Smooth muscle cell of the brain vasculature (primary cell): ENCODE results near the gene KRTAP10-1.
"Not testable (repeated sequence)": the region's sequence is repeated elsewhere in the genome, so short reads cannot be mapped to it uniquely, and the experiment has no call there.

Source experiments
- DNase-seq: peaks from one replicate; pipeline ENCODE4 v3.0.0-alpha.2; 2012; ENCODE audit warnings: low read depth, low spot score

Gene KRTAP10-1

DNA sequence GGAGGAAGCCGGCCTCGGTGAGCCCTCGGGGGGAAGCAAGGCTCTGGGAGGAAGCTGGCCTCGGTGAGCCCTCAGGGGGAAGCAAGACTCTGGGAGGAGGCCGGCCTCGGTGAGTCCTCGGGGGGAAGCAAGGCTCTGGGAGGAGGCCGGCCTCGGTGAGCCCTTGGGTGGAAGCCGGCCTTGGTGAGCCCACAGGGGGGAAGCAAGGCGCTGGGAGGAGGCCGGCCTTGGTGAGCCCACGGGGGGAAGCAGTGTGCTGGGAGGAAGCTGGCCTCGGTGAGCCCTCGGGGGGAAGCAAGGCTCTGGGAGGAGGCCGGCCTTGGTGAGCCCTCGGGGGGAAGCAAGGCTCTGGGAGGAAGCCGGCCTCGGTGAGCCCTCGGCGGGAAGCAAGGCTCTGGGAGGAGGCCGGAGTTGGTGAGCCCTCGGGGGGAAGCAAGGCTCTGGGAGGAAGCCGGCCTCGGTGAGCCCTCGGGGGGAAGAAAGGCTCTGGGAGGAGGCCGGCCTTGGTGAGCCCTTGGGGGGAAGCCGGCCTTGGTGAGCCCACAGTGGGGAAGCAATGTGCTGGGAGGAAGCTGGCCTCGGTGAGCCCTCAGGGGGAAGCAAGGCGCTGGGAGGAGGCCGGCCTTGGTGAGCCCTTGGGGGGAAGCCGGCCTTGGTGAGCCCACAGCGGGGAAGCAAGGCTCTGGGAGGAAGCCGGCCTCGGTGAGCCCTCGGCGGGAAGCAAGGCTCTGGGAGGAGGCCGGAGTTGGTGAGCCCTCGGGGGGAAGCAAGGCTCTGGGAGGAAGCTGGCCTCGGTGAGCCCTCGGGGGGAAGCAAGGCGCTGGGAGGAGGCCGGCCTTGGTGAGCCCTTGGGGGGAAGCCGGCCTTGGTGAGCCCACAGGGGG is 36.7 kb downstream of the KRTAP10-1 start:
- DNase-seq = not testable (repeated sequence)

DNA sequence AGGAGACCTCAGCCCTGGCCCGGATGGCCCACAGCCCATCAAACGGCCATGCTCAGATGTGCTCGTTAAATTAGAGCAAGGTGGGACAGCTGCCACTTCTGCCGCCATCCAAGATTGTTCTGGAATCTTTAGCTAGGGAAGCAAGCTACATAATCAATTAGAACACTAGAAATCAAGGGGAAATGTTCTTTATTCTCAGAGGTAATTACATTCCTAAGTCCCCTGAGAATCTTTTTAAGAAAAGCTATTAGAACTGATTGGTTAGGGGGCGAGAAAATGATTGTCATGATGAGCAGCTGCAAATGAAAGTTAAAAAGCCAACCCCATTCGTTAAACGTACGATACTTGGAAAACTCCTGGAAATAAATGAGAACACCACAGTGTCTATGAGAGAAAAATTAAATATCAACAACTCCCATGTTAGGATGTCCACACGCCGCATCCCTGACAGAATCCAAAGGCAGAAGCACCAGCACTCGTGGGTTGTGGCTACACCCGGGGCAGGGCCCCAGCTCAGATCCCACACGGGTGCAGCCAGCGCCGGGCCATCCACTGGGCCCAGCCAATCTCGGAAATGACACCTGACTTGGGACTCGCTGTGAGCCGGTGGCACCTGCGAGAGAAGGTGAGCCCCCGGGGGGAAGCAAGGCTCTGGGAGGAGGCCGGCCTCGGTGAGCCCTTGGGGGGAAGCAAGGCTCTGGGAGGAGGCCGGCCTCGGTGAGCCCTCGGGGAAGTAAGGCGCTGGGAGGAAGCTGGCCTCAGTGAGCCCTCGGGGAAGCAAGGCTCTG is 37.6 kb downstream of the KRTAP10-1 start:
- DNase-seq = no peak

DNA sequence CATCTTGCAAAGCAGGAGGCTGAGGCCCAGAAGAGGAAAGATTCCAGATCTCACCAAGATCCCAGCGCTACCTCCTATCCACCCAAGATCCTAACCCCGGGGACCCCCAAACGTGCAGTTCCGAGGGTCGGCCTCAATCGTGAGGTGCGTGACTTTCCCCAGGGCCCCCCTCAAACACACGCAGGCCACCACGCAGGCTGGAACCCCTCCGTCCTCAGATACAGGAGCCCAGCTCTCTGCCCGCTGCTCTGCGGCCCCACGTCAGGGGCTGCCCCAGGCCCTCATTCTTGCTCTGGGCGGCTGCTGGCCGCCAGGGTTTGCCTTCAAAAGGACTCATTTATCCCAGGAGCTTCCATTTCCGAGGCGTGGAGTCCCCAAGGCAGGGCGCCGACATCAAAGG is 39.9 kb downstream of the KRTAP10-1 start:
- no peak for DNase-seq

DNA sequence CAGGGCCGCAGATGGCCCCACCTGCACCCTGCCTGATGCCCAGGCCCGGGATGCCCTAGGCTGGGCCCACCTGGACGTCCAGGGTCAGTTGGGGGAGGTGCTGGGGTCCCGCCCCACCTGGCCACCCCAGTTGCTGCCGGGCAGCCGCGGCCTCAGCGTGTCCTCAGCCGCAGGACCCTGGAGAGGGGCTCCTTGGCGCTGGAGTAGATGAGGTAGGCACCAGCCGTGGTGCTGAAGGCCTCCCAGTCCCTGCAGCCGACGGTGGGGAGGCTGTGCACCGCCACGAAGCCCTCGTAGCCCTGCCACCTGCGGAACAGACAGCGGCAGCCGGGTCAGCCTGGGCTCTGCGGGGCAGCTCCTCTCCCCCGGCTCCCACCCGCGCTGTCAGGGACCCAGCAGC is 40.4 kb downstream of the KRTAP10-1 start:
- no peak for DNase-seq

DNA sequence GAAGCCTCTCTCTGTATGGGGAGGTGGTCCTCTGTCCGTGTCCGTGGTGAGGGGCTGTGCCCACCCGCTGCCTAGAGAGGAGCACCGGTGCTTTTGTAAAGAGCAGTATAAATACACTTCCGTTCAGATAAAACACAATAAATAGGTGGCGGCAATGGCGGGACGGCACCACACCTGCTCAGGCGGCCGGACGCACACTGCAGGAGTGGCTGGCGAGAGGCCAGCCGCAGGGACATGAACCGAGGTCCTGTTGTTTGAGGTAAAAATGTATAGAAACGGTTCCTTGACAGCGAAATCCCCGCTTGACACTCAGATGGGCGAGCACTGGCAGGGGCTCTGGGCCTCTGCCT is 40.8 kb downstream of the KRTAP10-1 start:
- DNase-seq = no peak

DNA sequence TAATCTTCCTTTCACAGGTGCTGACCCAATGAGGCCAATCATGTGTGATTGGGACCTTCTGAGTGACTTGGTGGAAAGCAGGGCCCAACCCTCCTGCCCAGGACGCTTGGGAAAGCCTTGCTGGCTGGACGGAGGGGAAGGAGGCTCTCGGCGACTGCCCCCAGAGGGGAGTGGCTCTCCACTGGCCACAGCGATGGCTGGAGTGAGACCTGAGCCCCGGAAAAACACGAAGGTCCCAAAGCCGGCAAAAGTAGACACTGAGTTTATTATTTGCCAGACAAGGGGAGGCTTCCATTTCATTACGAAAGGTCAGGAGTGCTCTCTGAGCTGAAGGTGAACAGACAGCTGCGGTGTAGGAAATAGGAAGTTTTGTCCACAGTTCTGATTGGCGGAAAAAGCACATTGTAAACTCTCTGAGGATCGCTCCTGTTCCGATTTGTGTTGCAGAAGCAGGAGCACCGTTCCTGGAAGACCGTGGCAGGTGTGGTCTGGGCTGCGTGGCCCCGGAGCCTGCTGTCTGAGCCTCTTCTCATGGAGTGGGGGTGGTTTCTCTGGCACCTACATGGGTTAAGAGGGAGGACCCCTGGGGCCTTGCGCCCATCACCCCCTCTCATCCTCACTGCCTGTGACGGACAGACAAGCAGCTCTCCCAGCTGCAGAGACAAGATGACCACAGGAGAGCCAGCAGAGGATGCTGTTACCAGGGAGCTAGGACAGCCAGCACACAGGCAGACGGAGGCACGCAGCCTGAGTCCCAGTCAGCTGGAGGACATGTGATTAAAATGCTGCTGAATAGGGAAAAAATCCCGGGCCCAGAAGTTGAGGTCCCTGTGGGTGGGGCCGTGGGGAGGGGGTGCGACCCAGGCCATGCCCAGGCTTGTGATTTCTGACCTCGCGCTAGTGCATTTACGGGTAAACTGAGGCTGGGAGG is 41.5 kb downstream of the KRTAP10-1 start:
- DNase-seq = no peak

DNA sequence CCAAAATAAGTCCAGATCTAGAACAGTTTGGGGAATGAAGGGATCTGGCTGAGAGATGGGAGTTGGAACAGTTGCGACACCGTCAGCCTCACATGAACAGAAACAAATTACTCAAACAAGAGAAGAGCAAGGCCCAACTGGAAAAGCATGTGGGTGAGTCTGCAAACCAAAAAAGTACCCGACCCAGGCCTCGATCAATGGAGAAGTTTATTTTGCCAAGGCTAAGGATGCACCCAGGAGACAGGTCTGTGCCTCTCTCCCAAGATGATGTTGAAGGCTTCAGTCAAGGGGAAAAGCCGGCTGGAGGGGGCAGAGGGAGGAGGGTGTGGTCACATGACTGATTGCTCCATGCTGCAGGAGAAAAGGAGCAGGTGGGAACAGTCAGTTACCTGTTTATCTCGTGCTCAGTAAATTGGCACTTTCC is 42.3 kb downstream of the KRTAP10-1 start:
- no peak for DNase-seq

DNA sequence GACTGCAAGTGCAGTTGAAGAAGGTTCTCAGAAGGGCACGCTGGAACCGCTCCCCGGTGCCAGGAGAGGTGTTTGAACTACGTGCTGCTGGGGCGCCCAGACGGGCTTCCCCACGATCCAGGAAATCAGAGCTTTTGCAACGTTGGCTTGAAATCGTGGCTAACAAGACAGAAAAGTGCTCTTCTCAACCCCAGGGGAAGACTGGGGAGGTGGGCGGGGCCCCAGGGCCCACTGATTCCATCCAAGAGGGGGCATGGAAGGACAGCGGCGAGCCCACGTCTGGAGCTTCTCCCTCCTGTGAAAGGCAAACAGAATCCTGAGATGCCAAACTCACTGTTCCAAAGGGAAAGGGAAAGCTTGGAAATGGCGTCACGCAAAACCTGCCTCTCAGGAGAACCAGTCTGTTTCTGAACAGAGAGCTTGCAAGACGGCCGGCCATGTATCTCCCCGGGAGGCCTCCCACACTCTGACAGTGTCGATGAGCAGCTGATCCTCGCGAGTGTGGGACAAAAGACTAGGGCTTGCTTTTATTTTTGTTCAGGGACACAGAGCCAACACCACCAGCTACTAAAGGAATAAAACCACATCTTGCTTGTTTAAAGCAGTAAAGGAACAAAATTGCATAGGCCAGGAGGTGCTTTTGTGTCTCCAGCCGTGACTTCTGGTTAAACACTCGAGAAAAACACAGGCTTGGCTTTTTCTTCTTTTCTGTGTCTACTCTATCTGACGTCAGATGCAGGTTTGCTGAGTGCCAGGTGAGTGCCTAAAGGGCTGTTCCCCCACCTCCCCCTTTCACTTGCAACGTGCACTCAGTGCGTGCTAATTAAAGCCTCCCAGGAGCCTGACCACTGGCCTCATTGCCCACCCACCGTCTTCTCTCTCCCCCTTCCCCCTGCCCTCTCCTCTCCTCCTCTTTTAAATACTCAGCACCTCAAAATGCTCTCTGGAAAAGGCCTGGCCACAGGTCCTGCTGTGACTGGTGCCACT is 43.1 kb downstream of the KRTAP10-1 start:
- no peak for DNase-seq

DNA sequence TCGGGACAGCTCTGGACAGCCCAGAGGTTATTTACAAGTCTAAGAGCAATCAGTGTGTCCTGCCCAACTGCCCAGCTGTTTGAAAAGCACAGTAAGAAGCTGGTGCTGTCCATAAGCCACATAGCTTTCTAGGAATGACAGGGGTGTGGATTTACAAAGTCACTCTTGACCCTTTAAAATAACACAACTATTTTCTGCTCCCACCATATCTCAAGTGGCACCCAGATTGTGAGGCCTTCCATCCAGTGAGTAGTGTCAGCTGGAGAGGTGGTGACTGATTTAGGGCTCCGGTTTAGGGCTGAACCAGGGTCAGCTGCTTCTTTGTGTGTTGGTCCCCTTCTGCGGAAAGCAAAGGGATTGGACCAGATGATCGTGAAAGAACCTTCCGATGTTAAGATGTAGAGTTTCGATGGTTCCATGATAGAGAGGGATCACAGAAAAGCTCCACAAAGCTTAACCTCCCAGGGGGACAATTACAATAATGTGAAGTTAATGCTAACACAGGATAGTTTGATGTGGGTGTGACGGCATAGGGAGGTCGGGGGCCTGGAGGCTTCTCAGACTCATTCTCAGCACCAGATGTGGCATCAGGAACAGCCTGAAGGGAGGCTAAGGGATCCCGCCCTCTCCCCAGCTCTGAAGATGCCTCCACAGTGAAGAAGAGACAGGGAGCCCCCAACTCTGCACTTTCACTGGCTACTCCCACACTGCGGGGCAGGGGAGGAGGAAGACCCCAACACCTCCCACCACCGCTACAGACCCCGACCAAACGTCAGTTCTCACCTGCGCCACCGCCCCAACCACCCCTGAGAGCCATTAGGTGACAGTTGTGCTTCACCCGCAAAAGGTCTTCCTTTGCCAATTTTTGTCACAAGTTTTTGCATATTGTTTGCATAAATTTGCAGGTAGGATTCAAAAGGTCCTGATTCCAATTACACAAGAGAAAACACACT is 44.1 kb downstream of the KRTAP10-1 start:
- no peak for DNase-seq

DNA sequence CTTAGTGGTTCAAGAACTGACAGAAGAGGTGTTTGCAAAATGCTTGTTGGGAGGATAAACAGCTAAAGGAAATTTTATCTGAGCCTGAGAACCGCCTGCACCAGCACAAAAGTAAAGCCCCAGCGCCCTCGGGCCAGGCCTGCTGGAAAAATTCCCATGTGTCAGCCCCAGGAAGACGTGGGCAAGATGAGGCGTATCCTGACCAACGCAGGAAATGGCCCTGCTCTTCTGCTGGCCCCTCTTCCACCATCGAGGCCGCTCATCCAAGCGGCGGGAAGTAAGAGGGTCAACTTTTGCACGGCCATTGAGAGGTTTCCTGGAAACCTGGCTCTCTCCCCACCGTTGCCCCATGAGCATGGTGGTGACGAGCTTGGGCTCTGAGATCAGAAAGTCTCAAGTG is 45.0 kb downstream of the KRTAP10-1 start:
- DNase-seq = no peak

DNA sequence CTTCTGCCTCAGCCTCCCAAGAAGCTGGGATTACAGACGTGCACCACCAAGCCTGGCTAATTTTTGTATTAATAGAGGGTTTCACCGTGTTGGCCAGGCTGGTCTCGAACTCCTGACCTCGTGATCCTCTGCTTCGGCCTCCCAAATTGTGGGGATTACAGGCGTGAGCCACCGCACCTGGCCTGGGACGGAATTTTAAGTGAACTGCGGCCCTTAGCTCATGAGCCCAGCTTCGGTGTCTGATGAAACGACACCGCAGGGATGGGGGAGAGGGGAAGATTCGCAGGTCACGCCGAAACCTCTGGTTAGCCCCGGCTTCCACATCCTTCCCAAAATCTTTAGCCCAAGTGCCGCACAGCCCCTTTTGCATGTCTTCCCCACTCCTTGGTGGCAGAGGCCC is 45.6 kb downstream of the KRTAP10-1 start:
- no peak for DNase-seq

DNA sequence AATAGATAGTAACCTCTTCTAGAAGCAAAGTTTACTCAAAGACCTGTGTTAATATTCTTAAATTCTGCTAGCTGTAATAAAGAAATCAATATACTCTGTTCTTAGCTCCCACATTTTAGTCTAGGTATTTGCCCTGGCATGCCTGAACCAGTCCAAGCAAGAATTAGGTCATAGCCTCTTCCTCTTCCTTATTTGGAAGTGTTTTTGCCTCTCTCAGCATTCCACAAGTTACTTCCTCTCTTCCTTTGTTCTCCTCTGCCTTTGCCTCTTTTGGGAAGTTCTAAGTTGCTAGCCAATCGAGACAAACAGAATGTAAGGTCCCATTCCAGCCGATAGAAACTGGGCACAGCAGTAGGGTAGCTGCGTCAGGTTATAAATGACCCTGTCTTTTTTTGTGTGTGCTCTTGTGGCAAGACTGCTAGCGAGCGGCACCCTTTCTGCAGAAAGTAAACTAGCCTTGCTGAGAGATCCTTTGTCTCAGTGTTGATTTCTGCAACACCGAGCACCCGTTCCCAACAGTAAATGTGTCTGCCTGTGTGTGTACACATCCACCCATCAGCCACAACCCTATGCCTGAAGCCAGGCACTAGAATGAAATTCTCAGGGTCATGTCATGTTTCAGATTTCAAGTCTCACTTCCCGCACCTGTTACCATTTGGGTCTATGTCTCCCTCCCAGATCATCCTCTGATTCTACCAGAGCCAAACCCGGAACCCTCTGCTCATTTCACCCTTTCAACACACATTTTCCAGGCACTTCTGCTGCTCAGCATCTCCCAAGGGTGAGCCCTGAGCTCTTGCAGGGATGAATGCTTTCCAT is 47.2 kb downstream of the KRTAP10-1 start:
- DNase-seq = no peak

DNA sequence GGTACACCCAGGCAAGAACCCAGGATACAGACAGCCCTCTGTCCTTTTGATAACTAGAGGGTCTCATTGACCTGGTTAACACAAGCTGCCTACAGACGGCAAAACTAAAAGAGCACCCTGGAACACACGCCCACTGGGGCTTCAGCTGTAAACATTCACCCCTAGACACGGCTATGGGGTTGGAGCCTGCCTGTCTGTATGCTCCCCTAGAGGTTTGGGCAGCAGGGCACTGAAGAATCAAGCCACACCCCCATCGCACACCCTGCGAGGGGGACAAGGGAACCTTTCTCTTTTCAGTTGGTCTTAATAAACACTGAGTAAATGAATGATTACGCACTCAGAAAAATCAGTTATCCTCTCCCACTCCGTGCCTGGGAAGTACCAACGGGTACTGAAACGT is 49.2 kb downstream of the KRTAP10-1 start:
- no peak for DNase-seq

DNA sequence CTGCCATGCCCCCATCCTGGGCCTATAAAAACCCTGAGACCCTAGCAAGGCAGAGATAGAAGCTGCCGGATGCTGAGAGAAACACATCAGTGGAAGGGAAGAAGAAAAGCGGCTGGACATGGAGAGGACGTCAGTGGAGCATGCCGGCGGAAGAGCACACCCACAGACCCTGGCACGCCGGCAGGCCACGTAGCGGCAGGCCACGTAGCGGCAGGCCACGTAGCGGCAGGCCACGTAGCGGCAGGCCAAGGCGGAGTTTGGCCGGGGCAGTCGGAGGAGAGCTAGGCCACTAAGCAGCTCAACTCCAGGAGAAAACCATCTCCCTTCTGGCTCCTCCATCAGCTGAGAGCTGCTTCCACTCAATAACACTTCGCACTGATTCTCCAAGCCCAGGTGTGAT is 49.6 kb downstream of the KRTAP10-1 start:
- DNase-seq = no peak

DNA sequence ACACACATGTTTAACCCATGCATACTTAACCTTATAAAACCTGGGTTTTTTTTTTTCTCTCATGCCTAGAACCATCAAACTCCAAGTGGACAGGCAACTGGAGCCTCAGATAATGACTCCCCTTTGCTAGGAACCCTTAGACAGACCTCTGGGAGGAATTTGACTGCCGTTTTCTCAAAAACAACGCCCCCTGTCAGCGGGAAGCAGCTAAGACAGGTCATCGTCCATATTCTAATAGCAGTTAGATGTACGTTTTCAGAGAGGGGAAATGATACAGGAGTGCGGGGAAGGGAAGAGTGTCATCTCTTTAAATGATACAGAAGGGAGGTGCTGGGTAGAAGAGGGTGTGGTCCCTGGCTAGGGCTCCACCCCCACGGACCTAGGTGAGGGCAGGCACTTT is 50.0 kb downstream of the KRTAP10-1 start:
- no peak for DNase-seq
